ENCODE data around the gene CT47C1.

The CT47C1 gene

DNA sequence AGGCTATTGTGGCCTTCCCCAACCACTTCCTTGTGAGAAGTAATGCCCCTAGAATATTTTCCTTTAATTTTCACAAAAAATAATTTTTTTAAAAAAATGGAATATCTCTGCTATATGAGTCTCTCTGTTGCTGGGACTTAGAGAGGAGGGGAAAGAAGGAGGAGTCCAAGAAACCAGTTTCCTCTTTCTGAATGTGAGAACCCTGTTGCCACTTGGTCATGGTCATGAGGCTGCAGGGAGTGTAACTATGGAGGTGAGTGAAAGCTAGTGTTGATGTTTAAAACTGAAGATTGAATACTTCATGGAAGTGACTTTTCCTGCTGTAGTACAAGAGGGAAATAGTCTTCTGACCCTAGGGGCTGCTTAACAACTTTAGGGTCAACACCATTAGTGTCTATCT lies 34.4 kb downstream of the CT47C1 start:
- POLR2A ChIA-PET = no interaction called here
- TF ChIP-seq FOXK2 (IDR thresholded peaks at IDR 0.05) (no peak), CTBP1 (IDR thresholded peaks at IDR 0.05; ENCODE audit: borderline replicate concordance) (no peak), NFRKB (IDR thresholded peaks at IDR 0.05) (no peak), ARNT (IDR thresholded peaks at IDR 0.05) (no peak), ELF4 (IDR thresholded peaks at IDR 0.05) (no peak), FOXA1 (IDR thresholded peaks at IDR 0.05) (no peak), SP1 (IDR thresholded peaks at IDR 0.05) (no peak), LEF1 (IDR thresholded peaks at IDR 0.05; ENCODE audit: borderline replicate concordance) (no peak)
- TF ChIP-seq, protein P1, sequence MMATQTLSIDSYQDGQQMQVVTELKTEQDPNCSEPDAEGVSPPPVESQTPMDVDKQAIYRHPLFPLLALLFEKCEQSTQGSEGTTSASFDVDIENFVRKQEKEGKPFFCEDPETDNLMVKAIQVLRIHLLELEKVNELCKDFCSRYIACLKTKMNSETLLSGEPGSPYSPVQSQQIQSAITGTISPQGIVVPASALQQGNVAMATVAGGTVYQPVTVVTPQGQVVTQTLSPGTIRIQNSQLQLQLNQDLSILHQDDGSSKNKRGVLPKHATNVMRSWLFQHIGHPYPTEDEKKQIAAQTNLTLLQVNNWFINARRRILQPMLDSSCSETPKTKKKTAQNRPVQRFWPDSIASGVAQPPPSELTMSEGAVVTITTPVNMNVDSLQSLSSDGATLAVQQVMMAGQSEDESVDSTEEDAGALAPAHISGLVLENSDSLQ (IDR thresholded peaks at IDR 0.05) = no peak
- no peak for DNase-seq (ENCODE audit: extremely low spot score)
- CTCF ChIA-PET = interaction anchor here (0.6 kb wide), 1 partner anchor 693 kb away, joined by 3 read pairs; no protein-coding TSS in a partner anchor

DNA sequence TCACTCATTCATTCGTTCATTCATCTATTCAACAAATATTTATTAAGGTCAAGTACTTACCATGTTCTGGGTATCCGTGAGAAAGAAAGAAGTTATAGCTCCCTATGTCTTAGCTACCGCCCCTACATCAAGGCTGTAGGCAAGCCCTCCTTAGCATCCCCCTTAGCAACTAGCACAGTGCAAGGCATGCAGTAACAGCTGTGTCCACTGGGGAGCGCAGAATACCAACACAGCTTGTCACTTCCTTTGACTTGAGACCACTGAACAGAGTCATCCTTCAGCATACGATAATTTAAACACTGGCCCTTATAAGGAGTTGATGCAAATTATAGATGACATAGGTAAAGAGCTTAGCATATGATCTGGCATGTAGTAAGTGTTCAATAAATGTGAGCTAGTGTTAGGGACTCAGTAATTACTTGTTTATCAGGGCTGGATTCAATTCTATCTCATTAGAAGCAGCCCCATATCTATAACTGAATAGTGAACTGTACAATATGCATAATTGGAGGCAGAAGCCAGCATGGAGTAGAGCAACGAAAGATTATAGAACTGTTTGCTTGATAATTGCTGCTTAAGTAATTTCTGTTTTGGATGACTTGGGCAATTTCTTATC lies 46.1 kb downstream of the CT47C1 start:
- CTCF ChIA-PET = interaction anchor here (0.6 to 1.5 kb wide), 12 partner anchors 9 to 374 kb away, joined by 3 to 11 read pairs (median 4); partner anchors contain the start of gene KIAA1210
- POLR2A ChIA-PET = no interaction called here
- TF ChIP-seq, protein P1 (IDR thresholded peaks at IDR 0.05) = peak; percentile 44; the same call in 1 of the 2 replicates
- no peak for TF ChIP-seq LEF1 (IDR thresholded peaks at IDR 0.05; ENCODE audit: borderline replicate concordance)
- DNase-seq (ENCODE audit: extremely low spot score) = peak; percentile 85

DNA sequence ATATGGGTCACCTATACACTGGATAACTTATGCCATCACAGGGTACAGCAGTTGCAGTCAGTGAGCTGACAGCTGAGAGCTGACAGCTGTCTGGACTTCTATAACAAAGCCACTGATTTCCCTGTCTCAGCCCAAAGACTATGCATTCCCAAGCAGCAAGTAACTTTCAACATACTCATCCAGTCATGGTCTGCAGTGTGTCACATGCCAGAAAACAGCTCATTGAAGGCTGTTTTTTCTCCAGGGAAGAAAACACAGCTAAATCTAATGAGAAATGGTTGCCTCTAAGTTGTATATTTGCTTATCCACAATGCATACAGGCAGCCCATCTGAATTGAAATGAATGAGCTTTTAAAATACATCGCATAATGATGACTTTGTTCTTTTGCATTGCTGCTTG lies 48.5 kb downstream of the CT47C1 start:
- TF ChIP-seq SP1 (IDR thresholded peaks at IDR 0.05) (no peak), TARDBP (IDR thresholded peaks at IDR 0.05) (no peak), LEF1 (IDR thresholded peaks at IDR 0.05; ENCODE audit: borderline replicate concordance) (no peak), FOXM1 (IDR thresholded peaks at IDR 0.05; ENCODE audit: borderline replicate concordance) (no peak), ARNT (IDR thresholded peaks at IDR 0.05) (no peak)
- ChIA-PET CTCF (interaction anchor here (0.9 kb wide), 1 partner anchor 28 kb away, joined by 4 read pairs; no protein-coding TSS in a partner anchor), POLR2A (no interaction called here)
- DNase-seq (ENCODE audit: extremely low spot score) = no peak

All from HEK293T (cell line).